Activated CD4-positive, alpha-beta memory T cell treated with anti-CD3 and anti-CD28 coated beads for 36 hours (primary cell): ENCODE measurements around the gene BTRC. TPM values are rescaled to one million over a fixed set of nuclear protein-coding genes. Genes with fewer than 3 reads are reported as not detected.
"Not testable (repeated sequence)": the region's sequence is repeated elsewhere in the genome, so short reads cannot be mapped to it uniquely, and the experiment has no call there.

Experiments
- CTCF ChIA-PET: fragments of 350-600 bp; sonication (Branson Sonifier 250); formaldehyde crosslinking; loops from one replicate; lab custom pipeline; 2021; ENCODE audit warnings: antibody characterized with exemption, inconsistent platforms; lab: Charles Lee
- POLR2A ChIA-PET: fragments of 350-600 bp; sonication (Branson Sonifier 250); formaldehyde crosslinking; loops from one replicate; lab custom pipeline; 2021; ENCODE audit warnings: antibody characterized with exemption; lab: Charles Lee
- DNase-seq: peaks from one replicate; pipeline ENCODE4 v3.0.0-alpha.2; 2020
- H3K27ac Mint-ChIP-seq: one replicate; pipeline ENCODE4 v1.8.0; 2021; ENCODE audit warnings: mixed read lengths
- H3K27me3 Mint-ChIP-seq: one replicate; pipeline ENCODE4 v1.8.0; 2021; ENCODE audit warnings: mixed read lengths
- H3K36me3 Mint-ChIP-seq: one replicate; pipeline ENCODE4 v1.8.0; 2021; ENCODE audit warnings: mixed read lengths
- H3K4me1 Mint-ChIP-seq: one replicate; pipeline ENCODE4 v1.8.0; 2021; ENCODE audit warnings: low read depth, mixed read lengths
- H3K4me3 Mint-ChIP-seq: one replicate; pipeline ENCODE4 v1.8.0; 2021; ENCODE audit warnings: mild to moderate bottlenecking, mixed read lengths
- H3K9me3 Mint-ChIP-seq: one replicate; pipeline ENCODE4 v1.8.0; 2021; ENCODE audit warnings: mixed read lengths
- intact Hi-C: fragments of 100-400 bp; cut with micrococcal nuclease; formaldehyde crosslinking; loops from one replicate; pipeline ENCODE4 v1.15.1; 2023
- microRNA-seq: library from miRNA; unstranded; fragments of <30 nt; microRNA quantifications from one replicate; pipeline ENCODE4 v1.2.0, GENCODE V29; 2022; ENCODE audit warnings: borderline number of aligned reads, borderline microRNAs expressed, borderline replicate concordance
- total RNA-seq, 2 experiments: library from RNA; stranded (reverse); gene quantifications; one replicate each; pipeline ENCODE4 v1.2.3, GENCODE V29; 2021

BTRC gene
- total RNA-seq, 2 experiments from 2014 or later = 18.2 to 18.6 TPM

- Mint-ChIP-seq H3K4me3 (peak within 1 kb of the TSS; percentile 91), H3K27me3 (no peaks in the 10 kb centered on the region), H3K27ac (peak within 1 kb of the TSS; percentile 69), H3K36me3 (peaks cover 5% of the 10 kb centered on the region), H3K9me3 (no peaks in the 10 kb centered on the region), H3K4me1 (peaks cover 21% of the 10 kb centered on the region)
- DNase-seq = peak; percentile 95
- ChIA-PET CTCF (interaction anchor here (0.6 to 2.2 kb wide), 11 partner anchors 9 to 674 kb away, joined by 3 to 23 read pairs (median 4); partner anchors contain the start of gene NPM3), POLR2A (interaction anchor here (1.1 to 1.2 kb wide), 2 partner anchors 15 to 194 kb away, joined by 3 read pairs; no protein-coding TSS in a partner anchor)
- intact Hi-C loops = loop anchor here (5.0 kb wide), 1 partner anchor 194 kb away; the partner anchor contains the start of gene NPM3
These were observed 234.0 kb downstream of the BTRC start, which contains the start of the genes DPCD and POLL for GRCh38 chr10:101587725-101588653. DPCD (plus strand) TSS chr10:101588321; CDS start chr10:101588337, 16 bp downstream. POLL (minus strand) TSS chr10:101588257; CDS start chr10:101587360, 897 bp downstream.

- no peak for DNase-seq
- ChIA-PET CTCF (interaction anchor here (1.2 to 2.2 kb wide), 5 partner anchors 11 to 375 kb away, joined by 3 to 23 read pairs (median 6); partner anchors contain the start of gene NPM3), POLR2A (no interaction called here)
- peaks cover 21% of the 10 kb centered on the region for H3K4me1 Mint-ChIP-seq
- H3K27me3 Mint-ChIP-seq = no peaks in the 10 kb centered on the region
- peaks cover 3% of the 10 kb centered on the region for H3K36me3 Mint-ChIP-seq
- H3K9me3 Mint-ChIP-seq = no peaks in the 10 kb centered on the region
- peak overlapping the region; percentile 91 for H3K4me3 Mint-ChIP-seq
- intact Hi-C loops = loop anchor here (5.0 kb wide), 1 partner anchor 193 kb away; the partner anchor contains the start of gene NPM3
- no peak overlapping the region for H3K27ac Mint-ChIP-seq
These were observed 234.9 kb downstream of the BTRC start for GRCh38 chr10:101588879-101589278.

GRCh38 chr10:101593331-101593730, 239.4 kb downstream of the BTRC start:
- H3K4me3 Mint-ChIP-seq, DNase-seq, H3K4me1 Mint-ChIP-seq, intact Hi-C loops, H3K27ac Mint-ChIP-seq, H3K36me3 Mint-ChIP-seq, H3K9me3 Mint-ChIP-seq, POLR2A ChIA-PET, H3K27me3 Mint-ChIP-seq: not testable (repeated sequence)
- CTCF ChIA-PET = interaction anchor here (1.6 kb wide), 1 partner anchor 9 kb away, joined by 5 read pairs; no protein-coding TSS in a partner anchor

- POLR2A ChIA-PET = interaction anchor here (0.6 kb wide), 1 partner anchor 178 kb away, joined by 3 read pairs; no protein-coding TSS in a partner anchor
- Mint-ChIP-seq H3K27ac (no peak overlapping the region), H3K36me3 (no peaks in the 10 kb centered on the region), H3K4me3 (no peak overlapping the region), H3K27me3 (no peaks in the 10 kb centered on the region), H3K9me3 (no peaks in the 10 kb centered on the region), H3K4me1 (no peaks in the 10 kb centered on the region)
- CTCF ChIA-PET = interaction anchor here (0.9 to 1.0 kb wide), 2 partner anchors 185 to 382 kb away, joined by 3 read pairs; no protein-coding TSS in a partner anchor
- intact Hi-C loops = no loop called here
- no peak for DNase-seq
These were observed 241.8 kb downstream of the BTRC start for GRCh38 chr10:101595591-101596433.

GRCh38 chr10:101597091-101597900, 243.3 kb downstream of the BTRC start:
- POLR2A ChIA-PET = no interaction called here
- H3K4me1 Mint-ChIP-seq = no peaks in the 10 kb centered on the region

GRCh38 chr10:101601541-101601940, 247.6 kb downstream of the BTRC start:
- H3K36me3 Mint-ChIP-seq = no peaks in the 10 kb centered on the region
- H3K27me3 Mint-ChIP-seq = no peaks in the 10 kb centered on the region
- H3K9me3 Mint-ChIP-seq = no peaks in the 10 kb centered on the region
- ChIA-PET POLR2A (no interaction called here), CTCF (interaction anchor here (0.6 to 6.2 kb wide), 7 partner anchors 14 to 242 kb away, joined by 3 to 197 read pairs (median 5); partner anchors contain the start of genes DPCD, KCNIP2, NPM3 and POLL)
- intact Hi-C loops = loop anchor here (5.0 kb wide), 1 partner anchor 91 kb away; no protein-coding TSS in a partner anchor
- no peaks in the 10 kb centered on the region for H3K4me1 Mint-ChIP-seq
- DNase-seq = no peak
- no peak overlapping the region for H3K27ac Mint-ChIP-seq
- H3K4me3 Mint-ChIP-seq = no peak overlapping the region

More at GRCh38 chr10:101597091-101597900, 243.3 kb downstream of the BTRC start:
- DNase-seq = no peak
- no peaks in the 10 kb centered on the region for H3K36me3 Mint-ChIP-seq
- no peaks in the 10 kb centered on the region for H3K9me3 Mint-ChIP-seq
- no peaks in the 10 kb centered on the region for H3K27me3 Mint-ChIP-seq
- H3K27ac Mint-ChIP-seq = no peak overlapping the region
- CTCF ChIA-PET = interaction anchor here (1.0 to 2.2 kb wide), 2 partner anchors 92 to 184 kb away, joined by 4 to 7 read pairs; no protein-coding TSS in a partner anchor
- H3K4me3 Mint-ChIP-seq = no peak overlapping the region
- intact Hi-C loops = no loop called here

- no peaks in the 10 kb centered on the region for H3K4me1 Mint-ChIP-seq
- H3K27me3 Mint-ChIP-seq = no peaks in the 10 kb centered on the region
- H3K27ac Mint-ChIP-seq = no peak overlapping the region
- no peaks in the 10 kb centered on the region for H3K36me3 Mint-ChIP-seq
- no peak overlapping the region for H3K4me3 Mint-ChIP-seq
- no peaks in the 10 kb centered on the region for H3K9me3 Mint-ChIP-seq
- CTCF ChIA-PET = interaction anchor here (0.6 to 6.2 kb wide), 36 partner anchors 8 to 560 kb away, joined by 3 to 197 read pairs (median 4); partner anchors contain the start of genes DPCD, KCNIP2, NPM3 and POLL
- POLR2A ChIA-PET = interaction anchor here (0.9 to 2.0 kb wide), 4 partner anchors 15 to 332 kb away, joined by 3 to 6 read pairs (median 4); partner anchors contain the start of genes DPCD and POLL
- intact Hi-C loops = loop anchor here (1.0 to 5.0 kb wide), 2 partner anchors 89 to 178 kb away; no protein-coding TSS in a partner anchor
- peak; percentile 86 for DNase-seq
These were observed 248.9 kb downstream of the BTRC start for GRCh38 chr10:101602761-101603398.

Small RNA genes within 50 kb of the gene (microRNA-seq; reads per million reads assigned to microRNA genes)
- gene MIR3158-1 (not detected), gene MIR3158-2 (not detected)

Other genes starting within 250 kb of the BTRC start
- gene TLX1, start 222.9 kb upstream of the BTRC start, total RNA-seq = not detected
- not detected for gene LBX1, start 124.7 kb upstream of the BTRC start, total RNA-seq
- 10 to 100 TPM; 29.4 to 30.8 TPM for gene POLL, start 234.1 kb downstream of the BTRC start, total RNA-seq
- gene DPCD, start 234.2 kb downstream of the BTRC start, total RNA-seq = 10 to 100 TPM; 13.9 to 14.4 TPM